SHP77 (cell line): ENCODE results near the gene GIMAP1.

Source experiments
- DNase-seq, 2 experiments: peaks; one replicate each; lab custom pipeline; 2025; lab: John Stamatoyannopoulos, UW

The GIMAP1 gene

GRCh38 chr7:150748376-150748775, 32.0 kb downstream of the GIMAP1 start:
- DNase-seq: no peak

- no peak for DNase-seq
Observed at GRCh38 chr7:150751702-150752101, 35.3 kb downstream of the GIMAP1 start.

GRCh38 chr7:150753239-150753638, 36.8 kb downstream of the GIMAP1 start:
- DNase-seq: no peak

GRCh38 chr7:150753826-150754603, 37.6 kb downstream of the GIMAP1 start:
- DNase-seq: no peak

- no peak for DNase-seq
Observed at GRCh38 chr7:150754951-150755350, 38.5 kb downstream of the GIMAP1 start.

- DNase-seq: no peak
Observed at GRCh38 chr7:150755473-150756099, 39.2 kb downstream of the GIMAP1 start.

GRCh38 chr7:150756166-150756565, 39.8 kb downstream of the GIMAP1 start:
- DNase-seq: no peak

GRCh38 chr7:150756858-150757257, 40.4 kb downstream of the GIMAP1 start:
- DNase-seq: peak in 1 of 2 experiments; percentile 12

GRCh38 chr7:150759479-150759878, 43.1 kb downstream of the GIMAP1 start:
- DNase-seq: no peak

GRCh38 chr7:150766334-150766709, 49.9 kb downstream of the GIMAP1 start:
- DNase-seq: no peak

- no peak for DNase-seq
Observed at GRCh38 chr7:150769768-150770167, 53.4 kb downstream of the GIMAP1 start.
